Hematopoietic multipotent progenitor cell (in vitro differentiated cells): Measurements from ENCODE around the gene SLC25A30. TPM values are rescaled to one million over a fixed set of nuclear protein-coding genes. Genes with fewer than 3 reads are reported as not detected.

Experiments
- DNase-seq, 3 donors: peaks; one replicate each; pipeline ENCODE4 v3.0.0-alpha.2; 2011 to 2015; ENCODE audit warnings: low read depth in 2 of 3, low spot score in 2 of 3
- total RNA-seq: library from RNA; depleted of rRNA; stranded (reverse); fragments of >200 nt; gene quantifications from one replicate; pipeline ENCODE4 v1.2.3, GENCODE V29; 2012

Gene SLC25A30, protein sequence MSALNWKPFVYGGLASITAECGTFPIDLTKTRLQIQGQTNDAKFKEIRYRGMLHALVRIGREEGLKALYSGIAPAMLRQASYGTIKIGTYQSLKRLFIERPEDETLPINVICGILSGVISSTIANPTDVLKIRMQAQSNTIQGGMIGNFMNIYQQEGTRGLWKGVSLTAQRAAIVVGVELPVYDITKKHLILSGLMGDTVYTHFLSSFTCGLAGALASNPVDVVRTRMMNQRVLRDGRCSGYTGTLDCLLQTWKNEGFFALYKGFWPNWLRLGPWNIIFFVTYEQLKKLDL
- 26.1 TPM for total RNA-seq

DNA sequence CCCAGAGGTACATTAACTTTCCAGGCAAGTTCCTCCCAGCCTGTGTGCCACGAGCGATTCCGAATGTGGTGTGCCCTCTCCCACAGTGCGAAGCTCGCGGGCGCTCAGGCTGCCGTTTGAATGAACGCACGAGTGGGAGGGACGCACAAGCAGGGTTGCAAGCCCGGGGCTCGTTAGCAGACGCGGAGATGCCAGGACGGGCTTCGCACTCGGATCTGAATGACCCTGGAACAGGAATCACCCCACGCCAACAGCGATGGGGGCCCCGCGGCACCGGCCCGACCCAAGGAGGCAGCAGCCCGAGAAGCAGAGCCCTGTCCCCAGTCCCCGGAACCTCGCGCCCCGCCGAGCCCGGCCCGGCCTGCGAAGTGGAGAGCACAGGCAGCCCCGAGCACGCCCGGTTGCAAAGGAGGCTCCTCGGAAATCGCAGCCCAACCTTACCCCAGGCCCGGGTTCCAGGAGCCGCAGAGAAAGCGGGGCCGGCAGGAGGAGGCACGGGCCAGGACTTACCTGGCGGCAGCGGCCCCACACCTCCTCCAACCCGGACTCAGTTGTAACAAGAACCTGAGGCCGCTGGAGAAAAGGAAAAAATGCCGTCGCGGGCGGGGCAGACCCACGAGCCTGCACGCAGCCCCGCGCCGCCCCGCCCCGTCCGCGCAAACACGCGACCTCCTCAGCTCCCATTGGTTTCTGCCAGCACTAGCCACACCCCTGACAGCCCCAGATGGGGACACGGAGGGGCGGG, at the start of gene SLC25A30:
Gene SLC25A30 (minus strand): TSS at position 584 of the 745 bp plus-strand sequence. CDS start 6,948 bp downstream, outside the sequence.
- peak; percentile 72 to 95 (median 94) for DNase-seq

DNA sequence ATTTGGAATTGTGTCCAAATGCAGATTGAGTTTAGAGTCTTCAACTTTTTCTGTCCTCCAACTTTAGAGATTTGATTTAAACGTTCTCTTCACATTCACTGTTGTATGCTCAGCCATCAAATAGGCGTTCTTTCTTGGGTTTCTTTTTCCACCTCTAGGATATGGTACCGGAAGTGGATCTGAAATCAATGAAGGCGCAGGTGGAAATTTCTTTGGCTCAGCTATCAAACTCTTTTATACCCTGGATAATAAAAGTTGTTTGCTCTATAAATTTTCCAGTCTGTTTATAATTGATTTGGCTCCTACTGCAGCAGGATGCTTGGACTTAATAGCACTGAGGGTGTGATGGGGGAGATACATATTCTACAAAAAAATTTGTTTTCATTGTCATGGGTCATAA, 48.2 kb upstream of the SLC25A30 start:
- DNase-seq: no peak

DNA sequence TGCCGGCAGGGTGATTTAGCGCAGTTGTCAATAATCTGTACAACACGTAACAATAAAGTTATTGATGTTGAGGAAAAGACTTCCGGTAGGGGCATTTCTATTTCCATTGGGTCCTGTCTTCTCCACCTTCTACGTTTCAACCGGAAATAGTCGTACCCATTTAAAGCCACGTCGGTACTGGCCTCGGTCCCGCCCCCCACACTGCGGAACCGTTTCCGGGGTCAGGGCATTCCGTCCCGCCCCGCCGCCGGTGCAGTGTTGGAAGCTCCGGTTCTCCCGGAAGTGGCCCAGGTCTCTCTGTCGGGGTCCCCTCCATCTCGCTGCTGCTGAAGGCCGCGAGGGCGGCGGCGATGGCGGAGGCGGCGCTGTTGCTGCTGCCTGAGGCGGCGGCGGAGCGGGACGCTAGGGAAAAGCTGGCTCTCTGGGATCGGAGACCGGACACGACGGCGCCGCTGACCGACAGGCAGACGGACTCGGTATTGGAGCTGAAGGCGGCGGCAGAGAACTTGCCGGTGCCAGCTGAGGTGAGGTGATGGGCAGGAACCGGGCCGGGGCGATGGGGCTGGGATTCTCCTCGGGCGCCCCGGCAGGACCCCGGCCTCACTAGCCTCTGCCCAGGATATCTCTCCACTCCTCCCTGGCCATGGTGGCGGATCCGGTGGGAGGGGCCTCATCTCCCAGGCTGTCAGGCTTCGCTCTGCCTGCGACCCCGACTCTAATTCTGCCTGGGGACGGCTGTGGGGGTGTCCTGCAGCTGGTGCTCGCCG, 46.7 kb upstream of the SLC25A30 start, which contains the start of gene COG3:
Gene COG3 (plus strand): TSS at position 253 of the 767 bp plus-strand sequence. CDS start 98 bp downstream, at position 351.
- DNase-seq: peak; percentile 81 to 98 (median 97)

- no peak for DNase-seq
Measured at GRCh38 chr13:45464141-45464686, 46.0 kb upstream of the SLC25A30 start.

DNA sequence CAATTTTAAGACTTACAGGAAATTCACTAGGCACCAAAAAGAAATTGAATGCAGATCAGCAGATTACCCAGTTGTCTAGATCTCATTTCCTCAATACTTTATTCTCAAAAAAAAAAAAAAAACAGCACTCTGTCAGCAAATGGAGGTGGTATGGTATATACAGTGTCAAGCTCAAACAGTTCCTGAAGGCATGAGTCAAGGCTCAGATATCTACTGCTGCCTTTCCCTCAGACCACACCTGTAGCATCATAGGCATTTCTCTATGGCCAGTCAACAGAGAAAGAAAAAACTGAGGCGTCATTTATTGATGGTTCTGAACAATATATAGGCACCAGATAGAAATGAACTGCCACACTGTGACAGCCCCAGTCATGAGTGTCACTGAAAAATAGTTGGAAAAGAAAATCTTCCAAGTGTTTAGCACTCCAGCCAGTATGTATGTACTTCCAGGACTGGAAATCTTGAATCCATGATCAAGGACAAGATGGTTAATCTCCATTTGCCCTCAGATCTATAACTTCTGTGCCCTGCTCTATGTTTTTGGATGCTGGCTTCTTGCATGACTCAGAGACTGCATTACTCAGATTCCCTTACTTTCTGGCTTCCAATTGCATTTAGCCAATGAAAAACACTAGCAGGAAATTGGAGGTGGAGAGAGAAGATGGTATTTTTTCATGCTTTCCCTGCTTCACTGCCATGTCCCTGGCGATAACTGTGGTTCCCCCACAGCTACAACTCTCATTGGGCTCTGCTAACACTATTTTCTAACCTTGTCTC, 38.2 kb upstream of the SLC25A30 start:
- DNase-seq: no peak

- no peak for DNase-seq
Measured at GRCh38 chr13:45454204-45454603, 36.0 kb upstream of the SLC25A30 start.

DNA sequence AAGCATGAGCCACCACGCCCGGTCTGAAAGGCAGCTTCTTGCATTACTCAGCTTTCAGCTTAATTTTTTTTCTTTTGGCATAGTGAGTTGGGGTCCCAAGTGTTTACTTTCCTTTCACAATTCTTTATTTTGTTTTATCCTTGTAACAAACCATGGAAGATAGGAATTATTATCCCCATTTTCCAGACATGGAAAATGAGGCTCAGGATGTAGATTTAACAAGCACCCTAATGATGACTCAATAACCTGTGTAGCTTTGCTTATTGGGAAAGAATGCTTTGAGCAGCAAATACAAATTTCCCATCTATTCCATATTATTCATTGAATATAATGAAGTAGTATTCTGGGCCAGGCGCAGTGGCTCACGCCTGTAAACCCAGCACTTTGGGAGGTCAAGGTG, 33.1 kb upstream of the SLC25A30 start:
- DNase-seq: no peak

GRCh38 chr13:45448965-45449559, 30.9 kb upstream of the SLC25A30 start:
- no peak for DNase-seq

DNA sequence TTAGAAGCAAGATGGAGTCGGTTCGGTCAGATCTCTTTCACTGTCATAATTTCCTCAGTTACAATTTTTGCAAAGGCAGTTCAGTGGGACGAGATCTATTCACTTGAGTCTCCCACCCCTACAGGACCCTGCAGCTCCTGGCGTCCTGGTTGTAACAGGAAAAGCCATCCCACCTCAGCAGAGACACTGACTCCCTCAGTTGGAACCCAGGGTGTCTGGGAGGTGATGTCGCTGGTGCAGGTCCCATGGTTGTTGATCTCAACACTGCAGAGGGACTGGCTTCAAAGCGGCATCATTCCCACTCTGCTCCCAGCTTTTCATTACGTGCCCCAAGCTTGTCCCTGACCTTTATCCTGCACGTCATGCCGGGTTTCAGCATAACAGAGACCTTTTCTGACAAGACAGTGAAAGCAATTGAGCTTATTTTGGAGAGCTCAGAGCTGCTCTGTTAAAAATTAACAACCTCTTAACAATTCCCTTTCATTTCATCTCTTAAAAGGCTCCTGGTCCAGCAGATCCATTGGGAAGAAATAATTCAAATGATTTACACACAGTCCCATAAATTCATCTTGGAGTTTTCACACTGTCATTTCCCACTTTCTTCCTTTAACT, 29.0 kb upstream of the SLC25A30 start:
- DNase-seq: no peak

DNA sequence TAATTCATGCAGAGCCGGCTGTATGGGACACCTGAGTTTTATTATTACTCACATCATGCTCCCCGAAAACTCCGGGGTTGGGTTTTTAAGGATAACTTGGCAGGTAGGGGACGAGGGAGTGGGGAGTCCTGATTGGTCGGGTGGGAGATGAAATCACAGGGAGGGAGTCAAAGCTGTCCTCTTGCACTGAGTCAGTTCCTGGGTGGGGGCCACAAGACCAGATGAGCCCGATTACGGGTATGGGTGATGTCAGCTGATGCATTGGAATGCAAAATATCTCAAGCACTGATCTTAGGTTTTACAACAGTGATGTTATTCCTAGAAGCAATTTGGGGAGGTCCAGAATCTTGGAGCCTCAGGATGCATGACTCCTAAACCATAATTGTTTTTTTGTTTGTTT, 28.0 kb upstream of the SLC25A30 start:
- DNase-seq: no peak

- DNase-seq: no peak
Measured at GRCh38 chr13:45445053-45445452, 26.9 kb upstream of the SLC25A30 start.

DNA sequence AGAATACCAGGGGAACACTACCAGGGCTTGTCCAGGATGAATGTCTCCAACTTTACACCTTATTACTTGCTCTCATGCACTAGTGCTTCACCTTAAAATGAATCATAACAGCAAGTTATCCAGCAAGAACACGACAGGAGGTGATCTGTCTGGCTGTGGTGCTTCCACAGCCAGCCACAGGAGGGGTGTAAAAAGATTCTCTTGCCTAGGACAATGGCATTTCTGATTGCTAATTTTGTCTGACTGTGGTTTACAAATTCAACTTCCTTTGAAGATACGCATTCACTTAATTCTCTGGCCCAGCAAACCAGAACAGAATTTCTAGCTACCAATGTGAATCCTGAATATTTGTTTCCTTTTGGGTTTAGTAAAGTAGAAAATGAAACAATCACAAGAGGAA, 23.5 kb upstream of the SLC25A30 start:
- DNase-seq: peak in 2 of 3 donors; percentile 23 to 49

GRCh38 chr13:45439781-45440462, 21.7 kb upstream of the SLC25A30 start:
- no peak for DNase-seq

DNA sequence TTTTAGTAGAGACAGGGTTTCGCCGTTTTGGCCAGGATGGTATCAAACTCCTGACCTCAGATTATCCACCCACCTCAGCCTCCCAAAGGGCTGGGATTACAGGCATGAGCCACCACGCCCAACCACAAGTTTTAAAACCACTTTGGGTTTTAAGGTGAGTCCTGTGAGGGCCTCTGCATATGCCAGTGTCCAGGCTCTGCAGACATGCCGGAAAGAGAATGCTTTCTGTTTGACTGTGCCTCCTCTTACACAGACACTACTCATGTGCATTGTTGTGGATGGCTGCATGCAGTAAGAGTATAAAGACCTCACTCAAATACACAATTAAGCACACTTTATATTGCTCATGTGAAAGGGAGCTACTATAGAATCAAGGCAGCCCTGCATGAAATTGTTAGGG, 20.8 kb upstream of the SLC25A30 start:
- no peak for DNase-seq

DNA sequence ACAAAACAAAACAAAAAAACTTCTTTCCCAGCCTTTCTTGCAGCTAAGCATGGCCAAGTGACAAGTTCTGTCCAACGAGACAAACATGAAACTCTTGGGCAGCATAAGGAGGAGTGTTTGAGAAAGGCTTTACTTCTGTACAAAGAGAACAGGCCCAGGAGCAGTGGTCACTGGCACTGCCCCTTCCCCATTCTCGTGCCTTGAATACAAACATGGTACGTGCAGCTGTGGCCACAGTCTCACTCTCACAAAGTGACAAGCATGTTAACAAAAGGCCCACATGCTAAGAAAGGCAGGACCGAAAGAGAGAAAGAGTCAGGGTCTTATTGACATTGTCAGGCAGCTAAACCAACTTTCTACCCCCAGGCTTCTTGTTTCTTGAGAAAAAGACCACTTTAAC, 19.8 kb upstream of the SLC25A30 start:
- no peak for DNase-seq

DNA sequence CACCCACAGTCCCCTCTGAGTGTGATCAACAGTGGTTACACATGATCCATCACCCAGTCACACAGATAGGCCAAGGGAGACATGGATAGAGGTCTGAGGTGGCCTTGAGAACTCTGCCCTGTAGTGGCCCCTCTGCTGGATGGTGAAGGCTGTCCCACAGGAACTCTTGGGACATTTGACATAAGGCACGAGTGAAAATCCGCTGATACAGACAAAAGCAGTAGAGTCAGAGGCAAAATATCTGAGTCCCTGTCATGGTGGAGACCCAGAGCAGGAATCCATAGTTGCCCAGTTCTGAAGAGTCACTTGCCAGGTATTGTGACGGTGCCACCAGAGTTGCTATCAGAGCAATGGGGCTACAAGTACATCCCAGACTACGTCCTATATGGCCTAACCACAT, 18.8 kb upstream of the SLC25A30 start:
- no peak for DNase-seq

GRCh38 chr13:45436332-45436731, 18.2 kb upstream of the SLC25A30 start:
- no peak for DNase-seq

- DNase-seq: no peak
Measured at GRCh38 chr13:45434556-45435371, 16.6 kb upstream of the SLC25A30 start.
